Cortex of kidney (tissue), 1 donor: Measurements from ENCODE around the gene ELOB.

Source experiments
- DNase-seq: peaks from one replicate; lab custom pipeline; 2025; lab: John Stamatoyannopoulos, UW

ELOB gene

GRCh38 chr16:2810651-2811050, 33.6 kb upstream of the ELOB start:
- DNase-seq, result no peak

- no peak for DNase-seq
Observed at GRCh38 chr16:2809149-2809760, 32.2 kb upstream of the ELOB start.

GRCh38 chr16:2808181-2808580, 31.1 kb upstream of the ELOB start:
- no peak for DNase-seq

- no peak for DNase-seq
Observed at GRCh38 chr16:2806286-2806685, 29.2 kb upstream of the ELOB start.

GRCh38 chr16:2804728-2805127, 27.6 kb upstream of the ELOB start:
- no peak for DNase-seq

GRCh38 chr16:2803545-2804195, 26.6 kb upstream of the ELOB start:
- DNase-seq, result no peak

GRCh38 chr16:2799859-2800226, 22.8 kb upstream of the ELOB start:
- DNase-seq, result no peak

GRCh38 chr16:2799205-2799858, 22.3 kb upstream of the ELOB start:
- DNase-seq, result no peak

GRCh38 chr16:2798723-2799204, 21.7 kb upstream of the ELOB start:
- no peak for DNase-seq

GRCh38 chr16:2795395-2796143, 18.5 kb upstream of the ELOB start:
- no peak for DNase-seq

GRCh38 chr16:2792940-2793339, 15.9 kb upstream of the ELOB start:
- no peak for DNase-seq

- no peak for DNase-seq
Observed at GRCh38 chr16:2791174-2791573, 14.1 kb upstream of the ELOB start.

- no peak for DNase-seq
Observed at GRCh38 chr16:2790631-2791030, 13.6 kb upstream of the ELOB start.

GRCh38 chr16:2787961-2788360, 10.9 kb upstream of the ELOB start:
- DNase-seq, result no peak

GRCh38 chr16:2787406-2787805, 10.3 kb upstream of the ELOB start, which contains the start of gene PRSS33:
TSS of gene PRSS33 (minus strand) at chr16:2787560. CDS start at chr16:2786547, 1,013 bp downstream.
- no peak for DNase-seq

- DNase-seq, result no peak
Observed at GRCh38 chr16:2786826-2787151, 9.7 kb upstream of the ELOB start.

GRCh38 chr16:2786061-2786825, 9.2 kb upstream of the ELOB start:
- DNase-seq, result no peak

GRCh38 chr16:2785101-2785991, 8.3 kb upstream of the ELOB start:
- DNase-seq, result no peak

GRCh38 chr16:2784358-2785100, 7.4 kb upstream of the ELOB start:
- no peak for DNase-seq
